NCI-H2227 (cell line): Measurements from ENCODE around the gene TBXAS1.

ENCODE experiments used
- DNase-seq: peaks from one replicate; lab custom pipeline; 2025; ENCODE audit not compliant: unreplicated experiment; lab: John Stamatoyannopoulos, UW

The TBXAS1 gene

DNA sequence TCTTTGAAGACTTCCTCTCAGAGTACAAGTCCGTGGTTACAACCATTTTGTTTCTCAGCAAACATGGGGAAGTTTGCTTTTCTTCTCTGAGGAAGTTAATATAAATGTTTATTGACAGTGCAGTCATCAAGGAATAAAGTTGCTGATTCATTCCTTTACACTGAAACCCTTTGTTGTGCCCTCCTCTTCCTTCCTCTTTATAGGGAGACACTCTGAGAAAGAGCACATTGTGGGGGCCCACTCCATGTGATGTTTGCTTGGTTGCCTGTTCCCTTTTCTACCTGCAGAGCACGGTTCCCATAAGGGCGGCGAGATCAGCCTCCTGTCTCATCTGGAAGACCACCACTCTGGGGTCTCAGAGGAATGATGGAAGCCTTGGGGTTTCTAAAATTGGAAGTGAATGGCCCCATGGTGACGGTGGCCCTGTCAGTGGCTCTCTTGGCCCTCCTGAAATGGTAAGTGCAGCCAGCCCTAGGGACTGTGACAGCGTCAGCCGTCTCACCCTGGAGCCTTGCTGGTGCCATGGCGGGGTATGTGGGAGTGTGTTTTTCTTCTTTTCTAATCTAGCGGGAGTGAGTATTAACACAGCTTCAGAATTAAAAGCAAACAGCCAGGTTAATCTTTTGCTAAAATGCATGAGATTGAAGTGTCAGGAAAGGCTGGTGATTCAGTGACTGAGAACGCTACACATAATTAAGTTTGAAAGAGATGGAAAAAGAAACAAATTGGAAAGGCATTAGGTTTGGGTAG lies at the start of gene TBXAS1:
Gene TBXAS1 (plus strand): TSS at position 240 of the 750 bp plus-strand sequence. CDS start 127 bp downstream, at position 367.
- DNase-seq: no peak

- DNase-seq: no peak
Observed at GRCh38 chr7:139782932-139783331, 46.1 kb upstream of the TBXAS1 start.

DNA sequence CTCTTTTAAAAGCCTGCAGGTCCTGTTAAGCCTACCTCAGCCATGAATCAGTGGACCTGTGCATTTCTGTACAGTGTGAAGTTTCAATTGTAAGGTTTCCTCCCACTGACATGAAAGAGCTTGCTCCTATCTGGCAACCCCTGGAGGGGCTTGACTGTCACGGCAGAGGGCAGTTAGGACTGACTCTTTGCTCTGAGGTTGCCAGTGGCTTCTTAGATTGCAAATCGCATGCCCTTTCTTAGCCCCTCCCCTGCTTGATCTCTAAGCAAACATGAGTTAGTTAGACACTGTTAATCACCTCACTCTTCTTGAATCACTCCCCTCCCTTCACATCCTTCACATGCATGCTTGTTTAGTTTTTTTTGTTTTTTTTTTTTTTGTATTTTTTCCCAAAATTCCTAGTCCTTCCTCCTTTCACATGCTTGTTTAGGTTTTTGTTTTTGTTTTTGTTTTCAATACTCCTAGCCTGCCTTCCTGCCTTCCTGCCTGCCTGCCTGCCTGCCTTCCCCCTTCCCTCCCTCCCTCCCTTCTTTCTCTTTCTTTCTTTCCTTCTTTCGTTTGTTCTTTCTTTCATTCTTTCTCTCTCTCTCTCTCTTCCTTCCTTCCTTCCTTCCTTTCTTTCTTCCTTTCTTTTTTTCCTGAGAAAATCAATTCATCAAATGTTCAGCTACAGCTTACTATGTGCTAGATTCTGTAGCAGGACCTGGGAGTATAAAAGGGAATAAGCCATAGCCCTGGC lies 45.2 kb upstream of the TBXAS1 start:
- DNase-seq: no peak

DNA sequence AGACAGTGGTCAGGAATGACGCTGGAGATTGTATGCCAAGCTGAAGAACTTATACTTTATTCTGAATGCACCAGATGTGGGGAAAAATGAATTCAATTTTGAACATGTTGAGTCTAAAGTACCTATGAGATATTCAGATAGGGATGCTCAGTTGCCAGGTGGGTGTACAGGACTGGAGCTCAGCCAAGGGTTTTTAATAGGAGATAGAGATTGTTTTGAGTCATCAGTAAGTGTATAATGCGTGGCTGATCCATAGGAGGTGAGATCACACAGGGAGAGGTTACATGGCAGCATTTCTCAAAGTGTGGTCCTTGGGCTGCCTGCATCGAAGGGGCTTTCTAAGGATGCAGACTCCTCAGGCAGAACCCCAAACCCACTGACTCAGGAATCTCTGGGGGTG lies 44.4 kb upstream of the TBXAS1 start:
- no peak for DNase-seq

DNA sequence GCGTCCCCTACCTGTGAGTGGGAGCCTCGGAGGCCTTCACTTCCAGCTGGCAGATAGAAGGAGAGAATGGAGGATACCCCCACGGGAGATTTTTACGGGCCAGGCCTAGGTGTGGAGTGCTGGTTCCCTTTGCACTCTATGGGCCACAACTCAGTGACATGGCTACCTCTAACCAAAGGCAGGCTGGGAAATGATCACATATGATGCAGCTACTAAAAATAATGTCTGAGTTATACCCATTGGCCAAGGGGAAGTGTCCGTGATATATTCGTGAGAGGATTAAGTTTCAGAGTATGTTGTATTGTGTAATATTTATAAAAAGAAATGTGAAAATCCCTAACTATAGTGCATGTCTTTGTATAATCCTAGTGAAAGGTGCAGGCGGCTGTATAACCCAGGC lies 37.7 kb upstream of the TBXAS1 start:
- DNase-seq: no peak

GRCh38 chr7:139797607-139798006 lies 31.5 kb upstream of the TBXAS1 start:
- no peak for DNase-seq

- DNase-seq: no peak
Observed at GRCh38 chr7:139798221-139798620, 30.8 kb upstream of the TBXAS1 start.

GRCh38 chr7:139798892-139799291 lies 30.2 kb upstream of the TBXAS1 start:
- DNase-seq: no peak

- no peak for DNase-seq
Observed at GRCh38 chr7:139799586-139799985, 29.5 kb upstream of the TBXAS1 start.

DNA sequence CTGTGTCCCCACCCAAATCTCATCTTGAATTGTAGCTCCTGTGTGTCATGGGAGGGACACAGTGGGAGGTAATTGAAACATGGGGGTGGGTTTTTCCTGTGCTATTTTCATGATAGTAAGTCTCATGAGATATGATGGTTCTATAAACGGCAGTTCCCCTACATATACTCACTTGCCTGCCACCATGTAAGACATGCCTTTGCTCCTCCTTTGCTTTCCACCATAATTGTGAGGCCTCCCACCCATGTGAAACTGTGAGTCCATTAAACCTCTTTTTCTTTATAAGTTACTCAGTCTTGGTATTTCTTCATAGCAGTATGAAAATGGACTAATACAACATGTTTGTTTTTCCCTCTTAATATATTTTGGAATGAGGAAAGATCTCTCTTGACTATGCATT lies 24.5 kb upstream of the TBXAS1 start:
- no peak for DNase-seq

GRCh38 chr7:139807009-139807408 lies 22.1 kb upstream of the TBXAS1 start:
- DNase-seq: no peak

DNA sequence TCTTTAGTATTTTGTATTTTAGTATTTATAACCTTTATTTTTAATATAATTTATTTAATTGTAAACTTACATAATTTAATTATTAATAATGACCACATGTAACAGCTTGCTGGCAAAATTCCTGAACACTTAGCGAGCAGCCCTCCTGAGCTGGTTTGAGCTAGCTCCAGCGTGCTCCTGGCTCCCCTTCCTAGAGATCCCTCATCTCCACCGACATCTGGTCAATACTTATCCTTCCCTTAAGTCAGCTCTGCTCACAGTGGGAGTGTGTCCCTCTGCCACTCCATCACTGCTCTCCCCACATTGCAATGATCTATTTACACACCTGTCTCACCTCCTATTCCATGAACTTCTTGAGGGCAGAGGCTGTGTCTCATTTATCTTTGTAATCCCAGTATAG lies 20.6 kb upstream of the TBXAS1 start:
- no peak for DNase-seq

DNA sequence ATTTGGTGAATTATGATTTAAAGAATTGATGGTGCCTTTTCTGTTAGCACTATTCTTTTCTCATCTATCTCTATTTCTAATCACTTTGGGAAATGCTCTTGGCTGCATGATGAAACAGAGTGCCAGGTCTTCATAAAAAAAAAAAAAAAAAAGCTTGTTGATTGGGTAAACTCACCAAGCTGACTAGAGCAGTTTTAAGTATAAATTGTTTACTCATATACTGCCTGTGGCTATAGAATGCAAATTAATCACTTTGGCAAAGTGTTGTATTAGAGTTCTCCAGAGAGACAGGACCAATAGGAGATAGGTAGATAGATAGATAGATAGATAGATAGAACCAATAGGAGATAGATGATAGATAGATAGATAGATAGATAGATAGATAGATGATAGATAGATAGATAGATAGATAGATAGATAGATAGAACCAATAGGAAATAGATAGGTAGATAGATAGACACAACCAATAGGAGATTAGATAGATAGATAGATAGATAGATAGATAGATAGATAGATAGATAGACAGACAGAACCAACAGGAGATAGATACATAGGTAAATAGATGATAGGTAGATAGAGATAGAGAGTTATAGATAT lies 20.1 kb upstream of the TBXAS1 start:
- no peak for DNase-seq

DNA sequence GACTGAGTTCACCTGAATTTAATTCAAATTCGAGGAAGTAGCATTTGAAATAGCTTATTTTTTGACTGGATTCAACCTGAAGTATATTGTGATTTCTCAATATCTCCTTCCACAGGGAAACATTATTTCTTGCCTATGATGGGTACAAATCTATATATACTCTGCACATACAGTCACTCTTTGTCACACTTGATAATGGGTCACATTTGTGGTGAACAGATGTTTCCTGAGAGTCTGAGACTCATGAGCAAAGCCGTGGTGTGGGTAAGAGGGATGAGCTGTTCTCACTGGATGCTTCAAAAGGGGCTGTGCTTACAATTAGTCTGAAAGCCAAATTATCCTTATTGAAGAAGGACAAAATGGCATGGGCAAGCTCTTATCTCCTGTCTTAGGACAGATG lies 18.0 kb upstream of the TBXAS1 start:
- no peak for DNase-seq

- no peak for DNase-seq
Observed at GRCh38 chr7:139813151-139813550, 15.9 kb upstream of the TBXAS1 start.

GRCh38 chr7:139813689-139814088 lies 15.4 kb upstream of the TBXAS1 start:
- no peak for DNase-seq

GRCh38 chr7:139817249-139817648 lies 11.8 kb upstream of the TBXAS1 start:
- DNase-seq: no peak

- DNase-seq: no peak
Observed at GRCh38 chr7:139820089-139820488, 9.0 kb upstream of the TBXAS1 start.

- no peak for DNase-seq
Observed at GRCh38 chr7:139821349-139822105, 7.5 kb upstream of the TBXAS1 start.

DNA sequence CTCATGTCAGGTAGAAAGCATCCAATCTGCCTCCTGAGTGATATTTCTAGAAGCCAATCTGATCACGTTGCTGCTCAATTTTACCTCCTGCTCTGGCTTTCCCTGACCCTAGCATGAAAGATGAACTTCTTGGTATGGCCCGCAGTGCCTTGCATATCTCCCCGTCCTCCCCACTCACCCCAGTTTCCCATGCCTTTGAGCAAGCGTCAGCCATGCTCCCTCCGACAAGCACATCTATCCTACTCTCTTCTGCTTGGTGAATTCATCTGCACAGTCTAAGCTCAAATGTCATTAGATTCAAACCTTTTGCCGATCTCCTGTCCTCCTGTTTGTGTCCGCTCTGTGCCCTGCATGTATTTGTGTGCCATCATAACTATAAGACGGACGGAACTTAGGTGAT lies 6.2 kb upstream of the TBXAS1 start:
- DNase-seq: no peak

GRCh38 chr7:139823959-139824521 lies 5.0 kb upstream of the TBXAS1 start:
- no peak for DNase-seq
